Measurements from ENCODE around the gene ANKRD63. TPM values are rescaled to one million over a fixed set of nuclear protein-coding genes. Genes with fewer than 3 reads are reported as not detected.

The ANKRD63 gene
- total and polyA plus RNA-seq, 9 of the 15 experiments (the other 6 are each of a cell fraction or from before 2014, with no cell fraction given) = 1.3 to 2.0 (median 1.8) TPM; not detected in 6

DNA sequence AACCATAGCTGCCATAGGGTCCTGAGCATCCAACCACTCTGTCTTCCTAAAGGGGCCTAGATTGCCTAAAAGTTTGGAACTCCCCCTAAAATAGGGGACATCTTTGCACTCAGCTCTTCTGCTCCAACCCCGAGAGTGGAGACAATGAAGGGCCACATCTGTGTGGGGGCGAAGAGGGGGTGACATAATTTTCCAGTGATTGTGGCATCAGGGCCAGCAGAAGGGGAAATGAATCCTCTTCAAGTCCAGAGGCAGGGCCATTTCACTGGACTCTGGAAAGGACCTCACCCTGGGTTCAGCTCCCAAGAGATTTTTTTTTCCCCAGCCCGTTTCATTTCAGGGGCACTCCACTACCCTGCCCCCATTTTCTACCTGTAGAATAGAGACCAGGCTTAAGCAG, 4.6 kb upstream of the ANKRD63 start:
- no peaks in the 10 kb centered on the region for H3K9me1 ChIP-seq (ENCODE audit: control insufficient read depth, insufficient read depth, low read length)
- no peak overlapping the region for H2AFZ ChIP-seq (ENCODE audit: low read depth, low read length)
- intact Hi-C loops (cut with micrococcal nuclease) (no loop called here), in situ Hi-C loops (cut with MboI) (no loop called here)
- no peak overlapping the region for H3K4me3 ChIP-seq
- no peak overlapping the region for H3K27ac ChIP-seq (ENCODE audit: extremely low read depth, low read depth, low read length)
- H3K79me2 ChIP-seq (ENCODE audit: control insufficient read depth, insufficient read depth, low read length) = no peaks in the 10 kb centered on the region
- ATAC-seq (no peak), FAIRE-seq (no peak), DNase-seq (ENCODE audit: extremely low read depth in 1 of 4, low spot score in 3 of 4) (no peak)
- TF ChIP-seq ZNF79 (CRISPR knock-in tag; IDR thresholded peaks at IDR 0.05; ENCODE audit: low read depth) (no peak), PTRF (tag; IDR thresholded peaks at IDR 0.05) (no peak), BRF1 (IDR thresholded peaks at IDR 0.05; ENCODE audit: borderline replicate concordance, extremely low read depth, insufficient read length) (no peak), TGIF2 (CRISPR knock-in tag; IDR thresholded peaks at IDR 0.05) (no peak), HDAC3 (IDR thresholded peaks at IDR 0.05; ENCODE audit: borderline replicate concordance, partially characterized antibody) (no peak), ZNF282 (CRISPR knock-in tag; IDR thresholded peaks at IDR 0.05) (no peak), ZNF830 (CRISPR knock-in tag; IDR thresholded peaks at IDR 0.05) (no peak), BHLHE40 (IDR thresholded peaks at IDR 0.05; ENCODE audit: low read length) (no peak), SAFB2 (IDR thresholded peaks at IDR 0.05; ENCODE audit: borderline replicate concordance, low read depth, low read length, severe bottlenecking) (no peak), ZNF197 (CRISPR knock-in tag; IDR thresholded peaks at IDR 0.05; ENCODE audit: low read depth) (no peak), ZNF431 (CRISPR knock-in tag; IDR thresholded peaks at IDR 0.05) (no peak), HSF4 (CRISPR knock-in tag; IDR thresholded peaks at IDR 0.05; ENCODE audit: borderline replicate concordance) (no peak), ARID1B (IDR thresholded peaks at IDR 0.05) (no peak), ZNF239 (CRISPR knock-in tag; IDR thresholded peaks at IDR 0.05) (no peak), RUNX1 (IDR thresholded peaks at IDR 0.05; ENCODE audit: low read depth) (no peak), MEF2A (IDR thresholded peaks at IDR 0.05; ENCODE audit: control insufficient read depth, low read depth, low read length) (no peak)
- TF ChIP-seq, protein P1, sequence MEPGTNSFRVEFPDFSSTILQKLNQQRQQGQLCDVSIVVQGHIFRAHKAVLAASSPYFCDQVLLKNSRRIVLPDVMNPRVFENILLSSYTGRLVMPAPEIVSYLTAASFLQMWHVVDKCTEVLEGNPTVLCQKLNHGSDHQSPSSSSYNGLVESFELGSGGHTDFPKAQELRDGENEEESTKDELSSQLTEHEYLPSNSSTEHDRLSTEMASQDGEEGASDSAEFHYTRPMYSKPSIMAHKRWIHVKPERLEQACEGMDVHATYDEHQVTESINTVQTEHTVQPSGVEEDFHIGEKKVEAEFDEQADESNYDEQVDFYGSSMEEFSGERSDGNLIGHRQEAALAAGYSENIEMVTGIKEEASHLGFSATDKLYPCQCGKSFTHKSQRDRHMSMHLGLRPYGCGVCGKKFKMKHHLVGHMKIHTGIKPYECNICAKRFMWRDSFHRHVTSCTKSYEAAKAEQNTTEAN (CRISPR knock-in tag; IDR thresholded peaks at IDR 0.05) = no peak
- TF ChIP-seq, protein P2, sequence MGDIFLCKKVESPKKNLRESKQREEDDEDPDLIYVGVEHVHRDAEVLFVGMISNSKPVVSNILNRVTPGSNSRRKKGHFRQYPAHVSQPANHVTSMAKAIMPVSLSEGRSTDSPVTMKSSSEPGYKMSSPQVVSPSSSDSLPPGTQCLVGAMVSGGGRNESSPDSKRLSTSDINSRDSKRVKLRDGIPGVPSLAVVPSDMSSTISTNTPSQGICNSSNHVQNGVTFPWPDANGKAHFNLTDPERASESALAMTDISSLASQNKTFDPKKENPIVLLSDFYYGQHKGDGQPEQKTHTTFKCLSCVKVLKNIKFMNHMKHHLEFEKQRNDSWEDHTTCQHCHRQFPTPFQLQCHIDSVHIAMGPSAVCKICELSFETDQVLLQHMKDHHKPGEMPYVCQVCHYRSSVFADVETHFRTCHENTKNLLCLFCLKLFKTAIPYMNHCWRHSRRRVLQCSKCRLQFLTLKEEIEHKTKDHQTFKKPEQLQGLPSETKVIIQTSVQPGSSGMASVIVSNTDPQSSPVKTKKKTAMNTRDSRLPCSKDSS (IDR thresholded peaks at IDR 0.05; ENCODE audit: low read depth, partially characterized antibody) = no peak
- no peaks in the 10 kb centered on the region for H3K9me3 ChIP-seq (replicated peaks; ENCODE audit: control insufficient read depth, insufficient read depth, low read depth, low read length)
- H4K20me1 ChIP-seq (replicated peaks; ENCODE audit: control insufficient read depth, insufficient read depth, low read length) = no peaks in the 10 kb centered on the region
- ChIA-PET CTCF (ENCODE audit: low intra/inter-chr PET ratio) (no interaction called here), POLR2A (interaction anchor here (1.2 to 1.4 kb wide), 2 partner anchors 14 to 15 kb away, joined by 5 read pairs; no protein-coding TSS in a partner anchor)
- H3K9ac ChIP-seq (ENCODE audit: insufficient read depth in 1 of 2, low read depth in 2 of 2, low read length in 2 of 2) = no peak overlapping the region; a peak in 1 of 4 replicates
- no TSS peak for BruUV-seq (replicated peaks)
- H3K36me3 ChIP-seq (ENCODE audit: control insufficient read depth, insufficient read depth, low read length) = no peaks in the 10 kb centered on the region
- H3K4me2 ChIP-seq (ENCODE audit: insufficient read depth, low read length) = no peak overlapping the region
- H3K4me1 ChIP-seq (replicated peaks in 1 of 2; ENCODE audit: control insufficient read depth in 2 of 2, insufficient read depth in 2 of 2, low read length in 2 of 2) = peaks cover 0 to 37% of the 10 kb centered on the region in 2 experiments; a peak in 3 of 5 replicates
- WGBS (ENCODE audit: insufficient coverage, low coverage, missing lambda C conversion rate) = 33% methylated on average over 3 of the region's 3 CpGs
- H3K27me3 ChIP-seq (ENCODE audit: control insufficient read depth in 2 of 2, insufficient read depth in 2 of 2, low read length in 2 of 2) = peaks cover 3 to 9% of the 10 kb centered on the region in 2 experiments; a peak in 3 of 5 replicates

All from K562 (cell line).